HFF-Myc (cell line): ENCODE measurements around the gene RNLS.
A peak's percentile ranks its signal among the peaks of the same experiment; 100 is the strongest.

Experiments used
- DNase-seq: peaks from one replicate; pipeline ENCODE4 v3.0.0-alpha.2; 2011; ENCODE audit warnings: low read depth; ENCODE audit errors: extremely low read depth
- H3K4me3 ChIP-seq: replicated peaks from 2 replicates; pipeline ENCODE4 v1.5.1; 2011; ENCODE audit warnings: low read depth, mild to moderate bottlenecking, control low read depth, low read length
- CTCF ChIP-seq: IDR thresholded peaks from 2 replicates; pipeline ENCODE4 v1.5.1; 2012; ENCODE audit warnings: mild to moderate bottlenecking, low read depth, low read length, control low read depth; ENCODE audit errors: missing control alignments

RNLS gene

GRCh38 chr10:88392222-88392621 is 190.9 kb downstream of the RNLS start:
- DNase-seq, result no peak
- no peak overlapping the region for H3K4me3 ChIP-seq
- TF ChIP-seq CTCF, result no peak

- DNase-seq, result no peak
- no peak for TF ChIP-seq CTCF
- H3K4me3 ChIP-seq, result no peak overlapping the region
Observed at GRCh38 chr10:88390041-88390440, 193.1 kb downstream of the RNLS start.

- peak; percentile 42 for TF ChIP-seq CTCF
- peak; percentile 46 for DNase-seq
- H3K4me3 ChIP-seq, result no peak overlapping the region
Observed at GRCh38 chr10:88389456-88389855, 193.7 kb downstream of the RNLS start.

GRCh38 chr10:88388324-88388723 is 194.8 kb downstream of the RNLS start:
- H3K4me3 ChIP-seq, result no peak overlapping the region

GRCh38 chr10:88386821-88387773 is 196.0 kb downstream of the RNLS start:
- no peak for DNase-seq
- no peak overlapping the region for H3K4me3 ChIP-seq
- no peak for TF ChIP-seq CTCF

More at GRCh38 chr10:88388324-88388723, 194.8 kb downstream of the RNLS start:
- no peak for DNase-seq
- TF ChIP-seq CTCF, result no peak

GRCh38 chr10:88386204-88386788 is 196.8 kb downstream of the RNLS start:
- H3K4me3 ChIP-seq, result no peak overlapping the region
- TF ChIP-seq CTCF, result no peak
- DNase-seq, result no peak
